Sigmoid colon (tissue), 3 donors: ENCODE measurements around the gene PTGDS.

Experiments
- POLR2A ChIP-seq, 2 donors: fragments of 450-650 bp; IDR thresholded peaks; one replicate each; pipeline ENCODE4 v1.6.1; 2016; ENCODE audit warnings: antibody characterized with exemption in 2 of 2, mild to moderate bottlenecking in 2 of 2, moderate library complexity in 2 of 2
- TF ChIP-seq, protein P1 (sequence below), 4 experiments: fragments of 450-650 bp in 3 of 4; fragments of 200-600 bp in 1 of 4; IDR thresholded peaks; one replicate each; pipeline ENCODE4 v1.5.1; 2016 to 2019; ENCODE audit warnings: antibody characterized with exemption in 4 of 4, mild to moderate bottlenecking in 3 of 4, moderate library complexity in 2 of 4

DNA sequence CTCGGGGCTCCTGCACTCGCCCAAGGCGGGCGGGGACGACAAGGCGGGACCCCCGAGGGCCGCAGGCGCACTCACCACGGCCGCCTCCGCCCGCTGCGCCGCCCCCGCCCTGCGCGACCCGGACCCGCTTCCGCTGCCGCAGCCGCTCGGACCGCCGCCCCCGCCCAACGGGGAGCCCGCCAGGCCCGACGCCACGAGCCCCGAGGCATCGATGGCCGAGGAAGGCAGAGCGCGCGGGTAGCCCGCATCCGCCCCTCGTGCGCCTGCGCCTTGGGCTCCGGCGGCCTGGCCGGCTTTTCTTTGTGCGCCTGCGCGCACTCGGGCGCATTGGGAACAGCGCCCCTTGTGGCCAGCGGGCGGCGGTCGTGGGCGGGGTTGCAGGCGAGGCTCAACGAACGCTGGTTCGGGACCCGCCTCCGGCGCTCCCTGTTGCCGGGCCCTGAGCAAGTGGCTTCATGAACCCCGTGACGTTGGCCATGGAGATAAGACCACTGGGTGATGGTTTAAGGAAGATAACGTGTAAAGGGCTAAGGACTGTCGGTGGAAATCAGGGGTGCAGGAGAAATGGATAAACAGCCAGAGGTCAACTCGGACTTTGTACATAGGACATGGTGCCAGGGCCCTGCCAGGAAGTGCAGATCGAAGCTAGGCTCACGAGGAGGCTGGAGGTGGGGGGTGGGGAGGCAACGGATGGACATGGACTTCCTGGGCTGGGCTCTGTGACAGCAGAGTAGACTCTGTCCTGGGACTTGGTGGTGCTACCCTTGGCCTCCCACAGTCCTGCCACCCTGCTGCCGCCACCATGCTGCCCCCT is 32.6 kb upstream of the PTGDS start, which contains the start of the genes C8G and FBXW5:
- TF ChIP-seq, protein P1, sequence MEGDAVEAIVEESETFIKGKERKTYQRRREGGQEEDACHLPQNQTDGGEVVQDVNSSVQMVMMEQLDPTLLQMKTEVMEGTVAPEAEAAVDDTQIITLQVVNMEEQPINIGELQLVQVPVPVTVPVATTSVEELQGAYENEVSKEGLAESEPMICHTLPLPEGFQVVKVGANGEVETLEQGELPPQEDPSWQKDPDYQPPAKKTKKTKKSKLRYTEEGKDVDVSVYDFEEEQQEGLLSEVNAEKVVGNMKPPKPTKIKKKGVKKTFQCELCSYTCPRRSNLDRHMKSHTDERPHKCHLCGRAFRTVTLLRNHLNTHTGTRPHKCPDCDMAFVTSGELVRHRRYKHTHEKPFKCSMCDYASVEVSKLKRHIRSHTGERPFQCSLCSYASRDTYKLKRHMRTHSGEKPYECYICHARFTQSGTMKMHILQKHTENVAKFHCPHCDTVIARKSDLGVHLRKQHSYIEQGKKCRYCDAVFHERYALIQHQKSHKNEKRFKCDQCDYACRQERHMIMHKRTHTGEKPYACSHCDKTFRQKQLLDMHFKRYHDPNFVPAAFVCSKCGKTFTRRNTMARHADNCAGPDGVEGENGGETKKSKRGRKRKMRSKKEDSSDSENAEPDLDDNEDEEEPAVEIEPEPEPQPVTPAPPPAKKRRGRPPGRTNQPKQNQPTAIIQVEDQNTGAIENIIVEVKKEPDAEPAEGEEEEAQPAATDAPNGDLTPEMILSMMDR (IDR thresholded peaks at IDR 0.05) = peak; percentile 94 to 99 (median 96)
- TF ChIP-seq POLR2A (IDR thresholded peaks at IDR 0.05) = no peak
